Stimulated activated naive B cell treated with anti-CD40 and anti-IgM and Interleukin-4, amounts not matched to agents 10 μg/mL and 1 μg/mL and 100 μg/mL, for 72 hours (primary cell): ENCODE results near the gene RAB36.

Experiments used
- ATAC-seq, 2 donors: fragments of 150-1000 bp; cut with Tn5 transposase; replicated peaks; 2 replicates each; pipeline ENCODE4 v1.10.0; 2021; ENCODE audit warnings: moderate library complexity in 1 of 2
- DNase-seq: peaks from one replicate; pipeline ENCODE4 v3.0.0; 2021
- H3K27ac Mint-ChIP-seq: one replicate; pipeline ENCODE4 v1.8.0; 2022; ENCODE audit warnings: mild to moderate bottlenecking, mixed read lengths
- H3K27me3 Mint-ChIP-seq, 2 donors: one replicate each; pipeline ENCODE4 v1.8.0; 2022; ENCODE audit warnings: mixed read lengths in 2 of 2
- H3K36me3 Mint-ChIP-seq, 2 donors: one replicate each; pipeline ENCODE4 v1.8.0; 2022; ENCODE audit warnings: mixed read lengths in 2 of 2, mild to moderate bottlenecking in 1 of 2
- H3K4me1 Mint-ChIP-seq, 2 donors: one replicate each; pipeline ENCODE4 v1.8.0; 2022; ENCODE audit warnings: mixed read lengths in 2 of 2, mild to moderate bottlenecking in 1 of 2
- H3K4me3 Mint-ChIP-seq, 2 donors: one replicate each; pipeline ENCODE4 v1.8.0; 2022; ENCODE audit warnings: mild to moderate bottlenecking in 2 of 2, mixed read lengths in 2 of 2, moderate library complexity in 1 of 2
- H3K9me3 Mint-ChIP-seq, 2 donors: one replicate each; pipeline ENCODE4 v1.8.0; 2022; ENCODE audit warnings: mixed read lengths in 2 of 2, mild to moderate bottlenecking in 1 of 2

RAB36 gene

DNA sequence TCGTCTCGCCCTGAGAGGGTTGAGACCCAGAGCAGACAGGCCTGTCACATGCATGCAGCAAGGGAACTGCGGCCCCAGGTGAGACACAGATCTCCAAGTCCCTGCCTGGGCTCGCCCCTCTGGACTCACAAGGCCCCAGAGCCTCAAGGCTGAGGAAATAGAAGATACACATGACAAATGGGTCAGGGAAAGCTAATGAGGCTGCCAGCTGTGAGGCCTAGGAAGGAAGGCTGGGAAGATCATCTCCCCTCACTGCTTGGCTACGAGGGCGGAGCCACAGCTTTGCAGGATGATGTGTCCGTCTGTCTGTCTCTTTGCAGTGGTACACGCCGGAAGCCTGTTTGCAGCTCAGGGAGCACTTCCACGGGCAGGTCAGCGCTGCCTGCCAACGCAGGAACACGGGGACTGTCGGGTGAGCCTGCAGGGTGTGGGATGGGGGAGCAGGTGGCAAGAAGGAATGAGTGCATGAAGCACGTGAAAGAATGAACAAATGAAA, 4.5 kb downstream of the RAB36 start:
- ATAC-seq = no peak
- no peak for DNase-seq
- Mint-ChIP-seq H3K27ac (no peak overlapping the region), H3K36me3 (no peaks in the 10 kb centered on the region), H3K4me3 (no peak overlapping the region), H3K27me3 (no peaks in the 10 kb centered on the region), H3K9me3 (no peaks in the 10 kb centered on the region), H3K4me1 (peaks cover 27 to 36% of the 10 kb centered on the region in 2 donors)

DNA sequence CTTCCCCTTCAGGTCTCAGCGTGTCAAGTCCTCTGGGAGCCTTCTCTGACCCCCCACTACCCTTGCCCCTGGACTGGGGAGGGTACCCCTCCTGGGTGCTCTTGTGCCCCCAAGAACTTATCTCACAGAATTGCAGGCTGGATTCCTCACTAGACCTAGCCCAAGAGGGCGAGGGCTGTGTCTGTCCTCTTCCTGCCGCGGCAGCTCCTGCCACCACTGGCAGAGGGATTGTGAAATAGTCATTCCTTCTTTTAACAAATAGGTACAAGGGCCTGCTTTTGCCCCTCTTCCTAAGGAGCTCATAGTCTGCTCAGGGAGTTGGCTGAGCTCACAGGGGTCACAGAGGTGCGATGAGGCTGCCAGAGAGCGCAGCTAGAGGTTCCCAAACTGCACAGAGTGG, 5.5 kb downstream of the RAB36 start:
- no peak for DNase-seq
- peak overlapping the region; percentile 69 for H3K27ac Mint-ChIP-seq

DNA sequence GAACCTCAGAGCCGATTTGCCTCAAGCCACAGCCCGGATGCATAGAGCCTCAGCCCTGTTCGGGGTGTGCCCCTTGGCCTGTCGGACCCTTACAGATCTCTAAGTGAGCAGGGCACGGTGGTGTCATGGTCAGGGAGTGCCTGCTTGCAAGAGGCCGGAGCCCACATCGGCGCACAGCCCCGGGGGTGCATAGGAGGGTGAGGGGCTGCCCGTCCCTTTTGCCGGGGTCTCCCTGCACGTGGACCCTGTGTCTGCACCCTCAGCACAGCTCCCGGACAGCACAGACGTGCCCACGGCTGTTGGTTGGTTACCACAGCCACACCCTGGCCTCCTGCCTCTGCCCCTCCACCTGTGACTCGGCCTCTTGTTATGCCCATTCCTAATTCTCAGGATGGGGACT, 6.5 kb downstream of the RAB36 start:
- no peak for ATAC-seq
- Mint-ChIP-seq H3K27ac (no peak overlapping the region), H3K36me3 (no peaks in the 10 kb centered on the region), H3K4me3 (no peak overlapping the region), H3K27me3 (no peaks in the 10 kb centered on the region), H3K9me3 (no peaks in the 10 kb centered on the region), H3K4me1 (peaks cover 20 to 25% of the 10 kb centered on the region in 2 donors)
- DNase-seq = no peak

More for the DNA sequence above, 5.5 kb downstream of the RAB36 start:
- peaks cover 22 to 26% of the 10 kb centered on the region in 2 donors for H3K4me1 Mint-ChIP-seq
- H3K9me3 Mint-ChIP-seq = no peaks in the 10 kb centered on the region
- no peak overlapping the region for H3K4me3 Mint-ChIP-seq
- no peaks in the 10 kb centered on the region for H3K27me3 Mint-ChIP-seq
- no peaks in the 10 kb centered on the region for H3K36me3 Mint-ChIP-seq
- no peak for ATAC-seq

DNA sequence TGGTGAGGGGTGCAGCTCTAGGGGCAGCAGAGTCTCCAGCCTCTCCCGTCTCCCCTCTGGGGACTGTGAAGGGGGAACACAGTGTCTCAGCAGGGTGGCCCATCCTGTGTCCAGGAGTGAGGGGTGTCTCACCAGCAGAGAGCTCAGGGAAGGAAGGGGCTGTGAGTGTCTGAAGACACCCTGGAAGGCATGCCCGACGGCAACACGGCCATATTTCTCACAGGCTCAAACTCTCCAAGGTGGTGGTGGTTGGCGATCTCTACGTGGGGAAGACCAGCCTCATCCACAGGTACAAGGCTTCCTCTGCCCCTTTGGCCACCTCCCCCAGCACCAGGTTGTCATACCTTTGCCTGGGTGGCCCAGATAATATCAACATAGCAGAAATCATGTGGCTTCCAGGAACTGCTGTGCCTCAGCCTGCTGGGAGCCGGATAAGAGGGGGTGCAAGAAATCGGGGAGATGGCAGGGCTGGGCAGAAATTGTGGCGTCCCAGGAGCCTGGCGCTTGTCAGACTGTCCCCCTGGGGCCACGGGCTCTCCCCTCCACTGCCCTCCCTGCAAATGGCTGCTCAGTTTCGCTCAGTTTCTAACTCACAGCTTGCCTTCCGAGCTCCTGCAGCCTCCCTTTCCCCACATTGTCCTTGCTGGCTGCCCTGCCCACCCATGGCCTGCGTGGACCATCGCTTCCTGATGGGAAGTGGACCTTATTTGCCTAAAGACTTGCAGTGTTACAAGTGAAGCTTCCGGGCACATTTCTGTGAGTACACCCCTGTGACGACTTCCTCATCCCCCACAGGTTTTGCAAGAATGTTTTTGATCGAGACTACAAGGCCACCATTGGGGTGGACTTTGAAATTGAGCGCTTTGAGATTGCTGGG, 7.2 kb downstream of the RAB36 start:
- H3K27me3 Mint-ChIP-seq = no peaks in the 10 kb centered on the region
- ATAC-seq (peak; percentile 55 to 64), DNase-seq (no peak)
- no peaks in the 10 kb centered on the region for H3K9me3 Mint-ChIP-seq
- peak overlapping the region; percentile 56 to 62 for H3K4me3 Mint-ChIP-seq
- H3K4me1 Mint-ChIP-seq = peaks cover 20 to 25% of the 10 kb centered on the region in 2 donors
- H3K36me3 Mint-ChIP-seq = no peaks in the 10 kb centered on the region
- peak overlapping the region; percentile 87 for H3K27ac Mint-ChIP-seq

DNA sequence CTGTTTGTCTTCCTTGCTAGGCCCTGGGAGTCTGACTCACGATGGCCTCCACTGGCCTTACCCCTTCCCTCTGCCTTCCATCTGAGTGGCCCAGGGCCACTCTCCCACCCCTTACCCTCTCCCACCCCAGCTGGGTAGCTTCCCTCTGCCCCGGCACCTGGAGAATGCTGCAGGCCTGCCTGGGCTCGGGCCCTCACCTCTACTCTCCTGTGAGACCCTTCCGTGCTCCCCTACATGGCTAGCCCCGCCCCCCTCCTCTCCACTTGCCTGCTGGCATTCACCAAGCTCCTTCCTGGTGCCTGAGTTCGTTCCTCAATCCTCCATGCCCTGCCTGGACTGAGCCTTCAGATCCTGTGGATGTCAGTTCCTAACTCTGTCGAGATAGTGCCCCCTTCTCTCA, 8.7 kb downstream of the RAB36 start:
- Mint-ChIP-seq H3K36me3 (no peaks in the 10 kb centered on the region), H3K27ac (no peak overlapping the region), H3K4me1 (peaks cover 20 to 25% of the 10 kb centered on the region in 2 donors), H3K27me3 (no peaks in the 10 kb centered on the region), H3K9me3 (no peaks in the 10 kb centered on the region), H3K4me3 (no peak overlapping the region)
- DNase-seq (no peak), ATAC-seq (no peak)

DNA sequence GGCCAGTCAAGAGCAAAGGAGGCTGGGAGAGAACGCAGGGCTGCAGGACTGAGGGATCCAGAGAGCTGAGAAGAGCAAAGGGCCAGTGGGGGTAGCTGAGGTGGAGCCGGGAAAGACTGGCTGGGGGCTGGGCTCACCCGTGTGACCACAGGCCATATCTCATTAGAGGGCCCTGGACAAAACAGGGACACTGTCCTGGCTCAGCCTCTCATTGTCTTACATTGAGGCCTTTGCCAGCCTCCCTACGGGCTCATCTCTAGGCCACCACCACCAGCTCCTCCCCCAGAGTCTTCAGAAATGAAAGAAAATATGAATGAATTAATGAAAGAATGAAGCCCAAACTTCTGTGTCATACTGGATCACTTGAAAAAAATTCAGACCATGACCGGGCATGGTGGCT, 9.2 kb downstream of the RAB36 start:
- ATAC-seq (no peak), DNase-seq (no peak)
- Mint-ChIP-seq H3K27ac (peak overlapping the region; percentile 47), H3K27me3 (no peaks in the 10 kb centered on the region), H3K4me1 (peaks cover 20 to 25% of the 10 kb centered on the region in 2 donors), H3K36me3 (no peaks in the 10 kb centered on the region), H3K9me3 (no peaks in the 10 kb centered on the region), H3K4me3 (no peak overlapping the region)

DNA sequence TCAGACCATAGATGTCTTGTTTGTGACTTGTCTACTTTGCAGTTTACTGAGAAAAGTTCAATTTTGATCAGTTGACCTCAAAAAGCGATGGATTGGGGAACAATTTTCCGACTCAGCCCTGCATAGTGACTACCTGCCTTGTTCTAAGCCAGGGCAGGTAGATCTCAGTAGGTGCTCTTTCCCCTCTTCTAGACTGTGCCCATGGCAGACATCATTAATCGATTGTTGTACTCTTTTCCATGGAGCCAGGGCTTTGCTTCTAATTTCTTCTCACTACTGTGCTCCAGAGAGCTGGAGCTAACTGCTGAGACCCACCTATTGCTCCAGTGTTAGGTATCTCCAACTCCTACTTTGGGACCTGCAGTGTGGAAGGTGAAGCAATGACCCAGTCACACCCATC, 9.9 kb downstream of the RAB36 start:
- no peaks in the 10 kb centered on the region for H3K27me3 Mint-ChIP-seq
- DNase-seq = no peak
- H3K4me3 Mint-ChIP-seq = no peak overlapping the region
- H3K27ac Mint-ChIP-seq = peak overlapping the region; percentile 72
- peaks cover 18 to 25% of the 10 kb centered on the region in 2 donors for H3K4me1 Mint-ChIP-seq
- ATAC-seq = no peak
- H3K9me3 Mint-ChIP-seq = no peaks in the 10 kb centered on the region
- no peaks in the 10 kb centered on the region for H3K36me3 Mint-ChIP-seq

DNA sequence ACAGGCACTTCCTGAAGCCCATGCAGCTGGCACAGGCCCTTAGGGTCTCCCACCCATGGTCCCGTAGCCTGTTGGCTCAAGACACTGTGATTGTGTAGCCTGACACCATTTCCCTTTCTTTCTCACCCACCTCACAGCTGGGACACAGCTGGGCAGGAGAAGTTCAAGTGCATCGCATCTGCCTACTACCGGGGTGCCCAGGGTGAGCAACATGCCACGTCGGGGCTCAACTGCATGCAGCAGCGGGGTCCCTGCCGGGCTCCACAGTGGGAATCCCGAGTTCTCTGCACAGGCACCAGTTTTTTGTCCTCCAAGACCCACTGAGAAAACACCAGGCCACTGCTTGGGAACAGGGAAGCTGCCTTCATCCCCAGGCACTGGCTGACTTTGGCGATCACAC, 10.6 kb downstream of the RAB36 start:
- DNase-seq (no peak), ATAC-seq (no peak)
- H3K9me3 Mint-ChIP-seq = no peaks in the 10 kb centered on the region
- no peaks in the 10 kb centered on the region for H3K27me3 Mint-ChIP-seq
- no peak overlapping the region for H3K4me3 Mint-ChIP-seq
- no peaks in the 10 kb centered on the region for H3K36me3 Mint-ChIP-seq
- no peak overlapping the region for H3K27ac Mint-ChIP-seq
- peaks cover 17 to 25% of the 10 kb centered on the region in 2 donors for H3K4me1 Mint-ChIP-seq

DNA sequence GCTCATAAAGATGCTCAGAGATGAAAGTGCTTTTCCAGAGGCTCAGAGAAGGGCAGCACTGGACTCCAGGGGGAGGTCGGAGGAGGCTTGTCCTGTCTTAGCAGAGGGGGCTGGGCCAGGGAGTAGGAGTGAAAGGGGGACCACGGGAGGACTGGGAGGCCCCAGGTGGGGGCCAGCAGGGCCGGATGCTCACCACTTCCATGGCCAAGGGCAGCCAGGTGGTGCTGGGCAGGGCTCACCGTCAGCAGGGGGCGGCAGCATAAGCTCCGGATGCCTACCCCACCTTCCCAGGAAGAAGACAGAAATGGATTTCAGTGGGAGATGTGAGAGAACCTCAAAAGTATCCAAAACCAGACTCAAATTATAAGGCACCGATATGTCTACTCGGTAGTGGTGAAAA, 11.0 kb downstream of the RAB36 start:
- DNase-seq (no peak), ATAC-seq (no peak)
- peaks cover 14 to 25% of the 10 kb centered on the region in 2 donors for H3K4me1 Mint-ChIP-seq
- no peaks in the 10 kb centered on the region for H3K9me3 Mint-ChIP-seq
- no peak overlapping the region for H3K4me3 Mint-ChIP-seq
- H3K27me3 Mint-ChIP-seq = no peaks in the 10 kb centered on the region
- H3K27ac Mint-ChIP-seq = no peak overlapping the region
- no peaks in the 10 kb centered on the region for H3K36me3 Mint-ChIP-seq

DNA sequence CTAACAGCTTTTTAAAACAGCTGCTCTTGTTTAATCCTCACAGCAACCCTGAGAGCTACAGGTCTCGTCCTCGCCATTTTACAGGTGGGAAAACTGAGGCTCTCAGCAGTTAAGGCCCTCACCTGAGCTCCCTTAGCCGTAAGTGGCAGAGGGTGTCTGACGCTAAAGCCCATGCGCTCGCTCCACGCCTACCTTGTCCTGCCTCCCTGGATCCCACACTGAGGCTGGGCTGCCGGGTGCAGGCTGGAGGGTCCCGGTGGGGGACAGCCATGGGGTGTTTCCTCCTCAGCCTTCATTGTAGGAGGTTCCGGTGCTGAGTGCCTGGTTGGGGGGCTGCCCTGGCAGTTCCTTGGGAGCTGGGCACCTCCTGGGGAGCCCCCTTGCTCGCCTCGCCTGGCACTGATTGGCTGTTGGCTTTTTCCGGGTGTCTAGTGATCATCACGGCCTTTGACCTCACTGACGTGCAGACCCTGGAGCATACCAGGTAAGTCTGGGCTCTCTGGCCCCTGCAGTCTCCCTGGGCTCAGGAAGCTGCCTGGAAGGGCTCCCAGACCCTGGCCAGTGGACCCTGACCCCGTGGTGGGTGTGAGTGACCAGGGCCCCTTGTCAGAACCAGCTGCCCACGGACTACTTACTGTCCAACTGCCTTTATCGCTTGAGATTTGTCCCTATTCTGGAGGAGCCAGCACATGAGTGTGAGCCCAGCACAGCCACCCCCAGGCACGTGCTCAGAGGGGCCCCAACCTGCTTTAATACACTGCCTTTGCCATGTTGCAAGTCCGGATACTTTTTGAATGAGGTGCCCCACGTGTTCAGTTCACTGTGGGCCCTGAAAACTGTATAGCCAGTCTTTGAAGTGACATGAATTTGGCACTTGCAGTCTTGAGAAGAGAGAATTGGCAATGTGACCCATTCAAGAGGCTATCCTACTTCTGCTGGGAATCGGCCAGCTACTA, 12.6 kb downstream of the RAB36 start:
- Mint-ChIP-seq H3K27ac (peak overlapping the region; percentile 59), H3K27me3 (no peaks in the 10 kb centered on the region), H3K4me3 (no peak overlapping the region), H3K4me1 (peaks cover 10 to 16% of the 10 kb centered on the region in 2 donors), H3K9me3 (no peaks in the 10 kb centered on the region), H3K36me3 (no peaks in the 10 kb centered on the region)
- ATAC-seq (no peak), DNase-seq (no peak)

DNA sequence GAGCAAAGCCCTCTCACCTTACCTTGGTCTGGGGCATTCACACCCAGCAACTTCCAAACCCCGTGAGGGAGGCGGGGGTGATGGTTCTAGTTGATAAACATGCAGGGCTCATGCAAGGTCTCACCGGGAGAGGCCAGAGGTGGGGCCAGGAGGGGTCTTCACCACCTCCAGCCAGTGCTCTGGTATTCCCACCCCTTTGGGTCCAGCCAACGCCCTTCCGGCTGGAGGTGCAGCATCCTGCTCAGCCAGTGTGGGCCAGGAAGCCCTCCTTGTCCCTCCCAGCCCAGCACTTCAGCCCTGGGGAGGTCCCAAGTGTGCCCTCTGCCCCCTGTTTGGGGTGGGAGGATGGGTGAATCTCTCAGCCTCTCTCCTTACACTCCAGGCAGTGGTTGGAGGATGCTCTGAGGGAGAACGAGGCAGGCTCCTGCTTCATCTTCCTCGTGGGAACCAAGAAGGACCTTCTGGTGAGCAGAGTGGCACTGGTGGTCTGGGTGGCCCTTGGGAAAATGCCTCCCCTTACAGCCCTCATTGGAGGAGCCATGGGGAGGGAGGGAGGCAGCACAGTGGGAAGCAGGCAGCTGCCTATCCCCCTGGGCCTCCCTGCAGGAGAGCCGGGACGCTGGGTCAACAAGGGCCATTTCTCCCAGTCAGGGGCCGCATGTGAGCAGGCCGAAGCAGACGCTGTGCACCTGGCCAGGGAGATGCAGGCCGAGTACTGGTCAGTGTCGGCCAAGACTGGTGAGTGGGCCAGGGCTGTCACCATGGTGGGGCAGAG, 13.4 kb downstream of the RAB36 start:
- H3K4me1 Mint-ChIP-seq = peaks cover 2 to 7% of the 10 kb centered on the region in 2 donors
- ATAC-seq (no peak), DNase-seq (no peak)
- no peaks in the 10 kb centered on the region for H3K27me3 Mint-ChIP-seq
- no peaks in the 10 kb centered on the region for H3K9me3 Mint-ChIP-seq
- H3K4me3 Mint-ChIP-seq = no peak overlapping the region
- H3K36me3 Mint-ChIP-seq = no peaks in the 10 kb centered on the region
- H3K27ac Mint-ChIP-seq = no peak overlapping the region

DNA sequence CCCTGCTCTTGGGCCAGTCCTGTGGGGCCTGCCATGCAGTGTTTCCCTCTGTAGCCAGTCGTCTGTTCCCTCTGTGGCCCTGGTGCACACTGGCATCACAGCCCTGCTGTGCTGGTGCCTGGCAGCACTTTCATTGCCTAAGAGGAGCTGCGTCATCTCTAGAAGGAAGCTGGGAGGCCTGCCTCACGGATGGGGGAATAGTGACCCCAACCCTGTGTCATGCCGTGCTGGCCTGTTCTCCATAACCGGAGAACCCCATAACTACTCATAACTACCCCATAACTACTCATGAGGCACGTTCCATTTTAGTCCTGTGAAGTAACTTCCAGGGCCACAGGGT, 14.0 kb downstream of the RAB36 start:
- ATAC-seq = no peak
- Mint-ChIP-seq H3K4me1 (peaks cover 2% of the 10 kb centered on the region in 2 donors), H3K4me3 (no peak overlapping the region), H3K9me3 (no peaks in the 10 kb centered on the region), H3K27me3 (no peaks in the 10 kb centered on the region), H3K27ac (no peak overlapping the region), H3K36me3 (no peaks in the 10 kb centered on the region)
- DNase-seq = no peak

DNA sequence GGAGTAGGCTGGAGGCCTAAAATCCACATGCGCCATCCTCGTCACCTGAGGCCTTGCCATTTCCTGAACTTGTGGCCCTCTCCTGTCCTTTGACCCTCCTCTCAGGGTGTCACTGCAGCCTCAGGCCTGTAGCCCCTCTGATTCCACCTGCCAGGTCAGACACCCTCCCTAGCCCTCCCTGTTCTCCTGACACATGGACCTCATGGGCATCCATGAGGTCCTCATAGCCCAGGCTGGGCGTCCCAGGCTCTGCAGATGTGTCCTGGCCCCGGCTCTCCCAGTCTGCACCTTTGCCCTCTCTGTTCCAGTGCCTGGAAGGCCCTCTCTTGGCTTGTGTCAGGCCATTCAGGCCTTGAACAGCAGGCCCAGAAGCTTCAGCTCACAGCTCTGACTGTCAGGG, 15.8 kb downstream of the RAB36 start:
- Mint-ChIP-seq H3K36me3 (no peaks in the 10 kb centered on the region), H3K27ac (no peak overlapping the region), H3K9me3 (no peaks in the 10 kb centered on the region), H3K4me1 (no peaks in the 10 kb centered on the region), H3K4me3 (no peak overlapping the region), H3K27me3 (no peaks in the 10 kb centered on the region)
- no peak for DNase-seq
- ATAC-seq = no peak

DNA sequence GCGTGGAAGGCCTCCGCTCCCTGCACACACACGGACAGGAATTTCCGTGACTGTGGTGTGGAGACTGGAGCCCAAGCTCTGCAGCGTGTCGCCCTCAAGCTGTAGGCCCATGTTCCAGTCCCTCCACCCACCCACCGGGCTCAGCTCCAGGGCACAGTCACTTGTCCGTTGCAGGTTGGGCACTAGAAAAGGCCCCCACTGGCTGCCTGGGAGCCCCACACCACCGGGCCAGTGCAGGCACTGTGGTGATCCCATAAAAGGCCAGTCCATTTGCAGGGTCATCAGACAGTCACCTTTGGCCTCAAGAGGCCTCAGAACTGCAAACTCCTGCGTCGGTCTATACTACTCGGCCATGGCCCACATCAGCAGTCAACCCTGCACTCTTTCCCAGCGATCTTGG, 16.3 kb downstream of the RAB36 start:
- no peak overlapping the region for H3K27ac Mint-ChIP-seq
- ATAC-seq (no peak), DNase-seq (no peak)
- H3K27me3 Mint-ChIP-seq = no peaks in the 10 kb centered on the region
- H3K36me3 Mint-ChIP-seq = no peaks in the 10 kb centered on the region
- H3K4me3 Mint-ChIP-seq = no peak overlapping the region
- no peaks in the 10 kb centered on the region for H3K9me3 Mint-ChIP-seq
- peaks cover 0 to 2% of the 10 kb centered on the region in 2 donors for H3K4me1 Mint-ChIP-seq
